ENCODE measurements around the gene TBXAS1.

GRCh38 chr7:139851770-139852481 is 22.9 kb downstream of the TBXAS1 start:
- TF ChIP-seq POLR2A (IDR thresholded peaks at IDR 0.05; ENCODE audit: low read length) (no peak), GATA1 (IDR thresholded peaks at IDR 0.05; ENCODE audit: low read depth, low read length) (no peak)

Data from erythroblast (primary cell).